Thyroid gland (tissue), 4 donors: ENCODE measurements around the gene TXK.
A peak's percentile ranks its signal among the peaks of the same experiment; 100 is the strongest.

Source experiments
- POLR2A ChIP-seq, 2 donors: fragments of 450-650 bp; IDR thresholded peaks; one replicate each; pipeline ENCODE4 v1.6.1; 2017; ENCODE audit warnings: antibody characterized with exemption in 2 of 2, mild to moderate bottlenecking in 2 of 2, moderate library complexity in 1 of 2
- TF ChIP-seq, protein P1 (sequence below), 6 experiments: fragments of 200-600 bp in 3 of 6; fragments of 450-650 bp in 3 of 6; sonication (generic) in 3 of 6; IDR thresholded peaks; one replicate each; pipeline ENCODE4 v1.5.1; 2016 to 2019; ENCODE audit warnings: antibody characterized with exemption in 6 of 6, mild to moderate bottlenecking in 2 of 6, inconsistent platforms in 1 of 6, moderate library complexity in 1 of 6

GRCh38 chr4:48109413-48110263 lies 24.4 kb downstream of the TXK start:
- TF ChIP-seq, protein P1, sequence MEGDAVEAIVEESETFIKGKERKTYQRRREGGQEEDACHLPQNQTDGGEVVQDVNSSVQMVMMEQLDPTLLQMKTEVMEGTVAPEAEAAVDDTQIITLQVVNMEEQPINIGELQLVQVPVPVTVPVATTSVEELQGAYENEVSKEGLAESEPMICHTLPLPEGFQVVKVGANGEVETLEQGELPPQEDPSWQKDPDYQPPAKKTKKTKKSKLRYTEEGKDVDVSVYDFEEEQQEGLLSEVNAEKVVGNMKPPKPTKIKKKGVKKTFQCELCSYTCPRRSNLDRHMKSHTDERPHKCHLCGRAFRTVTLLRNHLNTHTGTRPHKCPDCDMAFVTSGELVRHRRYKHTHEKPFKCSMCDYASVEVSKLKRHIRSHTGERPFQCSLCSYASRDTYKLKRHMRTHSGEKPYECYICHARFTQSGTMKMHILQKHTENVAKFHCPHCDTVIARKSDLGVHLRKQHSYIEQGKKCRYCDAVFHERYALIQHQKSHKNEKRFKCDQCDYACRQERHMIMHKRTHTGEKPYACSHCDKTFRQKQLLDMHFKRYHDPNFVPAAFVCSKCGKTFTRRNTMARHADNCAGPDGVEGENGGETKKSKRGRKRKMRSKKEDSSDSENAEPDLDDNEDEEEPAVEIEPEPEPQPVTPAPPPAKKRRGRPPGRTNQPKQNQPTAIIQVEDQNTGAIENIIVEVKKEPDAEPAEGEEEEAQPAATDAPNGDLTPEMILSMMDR (IDR thresholded peaks at IDR 0.05), result peak in 5 of 6 experiments; percentile 15 to 68 (median 52)
- no peak for TF ChIP-seq POLR2A (IDR thresholded peaks at IDR 0.05)
